ENCODE data around the gene CDIPT.

DNA sequence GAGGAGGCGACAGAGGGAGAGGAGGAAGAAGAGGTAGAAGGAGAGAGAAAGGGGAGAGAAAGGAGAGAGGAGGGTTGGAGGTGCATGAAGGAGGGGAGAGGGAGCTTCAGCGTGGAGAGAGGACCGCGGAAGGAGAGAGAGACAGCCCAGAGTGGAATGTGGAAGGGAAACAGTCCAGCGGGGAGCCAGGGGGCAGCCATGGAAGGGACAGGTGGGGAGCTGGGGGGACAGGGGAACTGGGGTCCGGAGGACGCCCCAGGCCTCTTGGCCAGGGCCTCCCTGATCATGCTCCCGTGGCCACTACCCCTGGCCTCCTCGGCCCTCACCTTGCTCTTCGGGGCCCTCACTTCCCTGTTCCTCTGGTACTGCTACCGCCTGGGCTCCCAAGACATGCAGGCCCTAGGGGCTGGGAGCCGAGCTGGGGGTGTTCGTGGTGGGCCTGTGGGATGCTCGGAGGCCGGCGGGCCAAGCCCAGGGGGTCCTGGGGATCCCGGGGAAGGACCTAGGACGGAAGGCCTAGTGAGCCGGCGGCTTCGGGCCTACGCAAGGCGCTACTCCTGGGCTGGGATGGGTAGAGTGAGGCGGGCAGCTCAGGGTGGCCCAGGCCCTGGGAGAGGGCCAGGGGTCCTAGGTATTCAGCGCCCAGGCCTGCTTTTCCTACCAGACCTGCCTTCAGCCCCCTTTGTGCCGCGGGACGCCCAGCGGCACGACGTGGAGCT lies 38.0 kb upstream of the CDIPT start:
- TF ChIP-seq EZH2phosphoT487 (IDR thresholded peaks at IDR 0.05; ENCODE audit: insufficient read depth, low read depth) (no peak), EZH2 (IDR thresholded peaks at IDR 0.05; ENCODE audit: insufficient read depth, poor library complexity, severe bottlenecking) (no peak)
